Endothelial cell of umbilical vein (primary cell): ENCODE data around the gene RBSN.

ENCODE experiments used
- CTCF ChIP-seq, 2 donors: IDR thresholded peaks; 1 replicate in 1 of 2; 2 replicates in 1 of 2; pipeline ENCODE4 v1.5.1; 2011; ENCODE audit warnings: low read length in 2 of 2, mild to moderate bottlenecking in 2 of 2, moderate library complexity in 2 of 2, control low read depth in 1 of 2, inconsistent platforms in 1 of 2, low read depth in 1 of 2; ENCODE audit not compliant: insufficient read depth in 1 of 2; ENCODE audit errors: extremely low read depth in 1 of 2
- POLR2A ChIP-seq: IDR thresholded peaks from 2 replicates; pipeline ENCODE4 v1.6.1; 2012; ENCODE audit warnings: low read depth, mild to moderate bottlenecking, control low read depth, low read length
- POLR2AphosphoS5 ChIP-seq: IDR thresholded peaks from 2 replicates; pipeline ENCODE4 v1.6.1; 2012; ENCODE audit warnings: low read depth, mild to moderate bottlenecking, control low read depth, low read length, moderate library complexity; ENCODE audit not compliant: insufficient read depth

GRCh38 chr3:15069441-15069840 is 29.5 kb downstream of the RBSN start:
- TF ChIP-seq POLR2AphosphoS5: no peak
- no peak for TF ChIP-seq CTCF (IDR thresholded peaks at IDR 0.05; ENCODE audit: extremely low read depth in 1 of 2, insufficient read depth in 1 of 2, low read depth in 1 of 2, low read length in 2 of 2)
- TF ChIP-seq POLR2A: no peak
